ENCODE measurements around the gene SPIB. TPM values are rescaled to one million over a fixed set of nuclear protein-coding genes. Genes with fewer than 3 reads are reported as not detected.

Gene SPIB
- total RNA-seq (2012; rRNA removed) (not detected in 2 replicates), polyA plus RNA-seq (2012; rRNA removed) (not detected in 2 replicates), Bru-seq, nascent RNA (not detected), BruChase-seq, experiment 1, labeled RNA remaining after a 6-hour chase (not detected), BruChase-seq, experiment 2, labeled RNA remaining after a 2-hour chase (not detected)
- polyA plus RNA-seq (2012; cell fraction: cytosol; rRNA removed): not detected in 2 replicates
- not detected in 2 replicates for polyA plus RNA-seq (2012; cell fraction: nucleus; rRNA removed; ENCODE audit: low replicate concordance)
- long read RNA-seq: 0 reads

- Histone ChIP-seq H2BK20ac (ENCODE audit: low read depth, low read length) (no peak within 1 kb of the TSS), H3K23ac (ENCODE audit: low read depth, low read length) (no peak within 1 kb of the TSS), H2AK9ac (replicated peaks; ENCODE audit: low read depth, low read length, poor library complexity) (no peak within 1 kb of the TSS), H3K9ac (ENCODE audit: low read depth, low read length) (no peak within 1 kb of the TSS), H2BK5ac (ENCODE audit: low read depth, low read length, poor library complexity, severe bottlenecking) (no peak within 1 kb of the TSS), H3K36me3 (ENCODE audit: control insufficient read depth, insufficient read depth, low read length) (peaks cover 2% of the 10 kb centered on the region; the same call in 1 of the 2 replicates), H3K4me2 (ENCODE audit: low read depth, low read length) (no peak within 1 kb of the TSS), H3K14ac (replicated peaks; ENCODE audit: low read depth, low read length) (no peak within 1 kb of the TSS), H3K56ac (ENCODE audit: extremely low read depth, insufficient read depth, low read length) (no peak within 1 kb of the TSS), H3K27ac (ENCODE audit: insufficient read depth, low read length) (no peak within 1 kb of the TSS), H3K27me3 (ENCODE audit: control insufficient read depth, insufficient read depth, low read length) (peaks cover 21% of the 10 kb centered on the region), H2BK120ac (ENCODE audit: low read depth, low read length) (no peak within 1 kb of the TSS), H3K4me1 (ENCODE audit: control insufficient read depth, insufficient read depth, low read length) (no peaks in the 10 kb centered on the region), H2AK5ac (ENCODE audit: low read depth, low read length) (no peak within 1 kb of the TSS), H2AFZ (replicated peaks; ENCODE audit: low read length, poor library complexity) (no peak within 1 kb of the TSS), H3K79me1 (ENCODE audit: low read depth in 1 of 2, low read length in 2 of 2) (no peaks in the 10 kb centered on the region), H3K4ac (ENCODE audit: low read depth, low read length) (no peak within 1 kb of the TSS), H4K20me1 (ENCODE audit: insufficient read depth, low read length) (no peaks in the 10 kb centered on the region), H3K9me1 (ENCODE audit: insufficient read depth, low read length) (no peaks in the 10 kb centered on the region), H3K18ac (ENCODE audit: low read depth, low read length) (no peak within 1 kb of the TSS), H3K4me3 (ENCODE audit: insufficient read depth, low read depth, low read length) (no peak within 1 kb of the TSS), H2BK15ac (ENCODE audit: low read depth, low read length) (no peak within 1 kb of the TSS), H4K8ac (ENCODE audit: low read depth in 2 of 2, low read length in 2 of 2) (no peak within 1 kb of the TSS), H4K91ac (ENCODE audit: insufficient read depth, low read depth, low read length) (no peak within 1 kb of the TSS), H4K5ac (ENCODE audit: low read depth, low read length) (no peak within 1 kb of the TSS), H3K9me3 (ENCODE audit: control insufficient read depth, insufficient read depth, low read length) (no peaks in the 10 kb centered on the region)
- TF ChIP-seq MXI1 (IDR thresholded peaks at IDR 0.05; ENCODE audit: borderline replicate concordance, low read depth, low read length) (no peak), MAFK (IDR thresholded peaks at IDR 0.05; ENCODE audit: low read depth, low read length) (no peak), CTCF (conservative IDR thresholded peaks at IDR 0.05; ENCODE audit: low read depth, low read length) (no peak), POLR2A (IDR thresholded peaks at IDR 0.05; ENCODE audit: low read depth, low read length) (no peak), BHLHE40 (IDR thresholded peaks at IDR 0.05; ENCODE audit: low read depth, low read length) (no peak), SMC3 (IDR thresholded peaks at IDR 0.05; ENCODE audit: low read depth, low read length) (no peak), NFE2L2 (IDR thresholded peaks at IDR 0.05; ENCODE audit: low read depth, low read length) (no peak), FOS (IDR thresholded peaks at IDR 0.05; ENCODE audit: low read depth, low read length) (no peak), ELK1 (IDR thresholded peaks at IDR 0.05; ENCODE audit: borderline replicate concordance, low read depth, low read length) (no peak), CHD1 (IDR thresholded peaks at IDR 0.05; ENCODE audit: low read depth, low read length) (no peak), RFX5 (IDR thresholded peaks at IDR 0.05; ENCODE audit: low read depth, low read length) (no peak), CEBPB (IDR thresholded peaks at IDR 0.05; ENCODE audit: low read depth, low read length) (no peak)
- DNase-seq (no peak), ATAC-seq (ENCODE audit: low read depth) (no peak)
- intact Hi-C loops (cut with micrococcal nuclease) (no loop called here), dilution Hi-C loops (cut with HindIII; ENCODE audit: low sequenced_read_pairs, unreplicated experiment) (no loop called here), in situ Hi-C loops (cut with MboI; ENCODE audit: low sequenced_read_pairs) (no loop called here)
- ChIA-PET POLR2A (ENCODE audit: unreplicated experiment) (no interaction called here), CTCF (no interaction called here)
- WGBS, 2 experiments (ENCODE audit: extremely low coverage in 2 of 2, insufficient read length in 1 of 2): 39% methylated on average over 9 of the region's 34 CpGs; no CpG with 5 or more reads in 1 of the 2 experiments
- BruUV-seq (replicated peaks): no TSS peak
Measured at GRCh38 chr19:50418176-50419021, at the start of gene SPIB. Gene SPIB (plus strand): TSS chr19:50418938. CDS start chr19:50418963, 25 bp downstream.
